HL-60 (cell line): ENCODE measurements around the gene SRCIN1.

Experiments used
- DNase-seq, 2 experiments: peaks; one replicate each; pipeline ENCODE4 v3.0.0-alpha.2; 2010 to 2020; ENCODE audit warnings: low read depth in 1 of 2, low spot score in 1 of 2
- H3K27ac ChIP-seq: fragments of 250-450 bp; sonication (Bioruptor Pico); replicated peaks from 2 replicates; pipeline ENCODE4 v1.5.1; 2020; ENCODE audit warnings: mild to moderate bottlenecking, moderate library complexity
- H3K27me3 ChIP-seq: fragments of 250-450 bp; sonication (Bioruptor Pico); 2 replicates; pipeline ENCODE4 v1.5.1; 2021; ENCODE audit warnings: mild to moderate bottlenecking, moderate library complexity; ENCODE audit not compliant: insufficient read depth, poor library complexity, severe bottlenecking
- H3K4me3 ChIP-seq: replicated peaks from 2 replicates; pipeline ENCODE4 v1.5.1; 2011; ENCODE audit warnings: mild to moderate bottlenecking, control low read depth, low read length; ENCODE audit not compliant: insufficient read depth
- CTCF ChIP-seq: IDR thresholded peaks from one replicate; pipeline ENCODE4 v1.5.1; 2011; ENCODE audit warnings: low read length, control low read depth, inconsistent platforms; ENCODE audit not compliant: insufficient read depth
- GABPA ChIP-seq: IDR thresholded peaks from 2 replicates; pipeline ENCODE4 v1.6.1; 2012; ENCODE audit warnings: low read depth
- POLR2AphosphoS5 ChIP-seq: IDR thresholded peaks from 2 replicates; pipeline ENCODE4 v1.6.1; 2012; ENCODE audit warnings: low read depth
- REST ChIP-seq: IDR thresholded peaks from 2 replicates; pipeline ENCODE4 v1.6.1; 2012; ENCODE audit warnings: low read depth; ENCODE audit not compliant: insufficient replicate concordance
- SPI1 ChIP-seq: IDR thresholded peaks from 2 replicates; pipeline ENCODE4 v1.6.1; 2012; ENCODE audit warnings: low read depth, mild to moderate bottlenecking, borderline replicate concordance

SRCIN1 gene

GRCh38 chr17:38613525-38613980, 7.8 kb upstream of the SRCIN1 start:
- TF ChIP-seq CTCF, result no peak
- no peak for TF ChIP-seq REST
- TF ChIP-seq GABPA, result no peak
- TF ChIP-seq SPI1, result no peak
- no peak for TF ChIP-seq POLR2AphosphoS5
- H3K27ac ChIP-seq, result no peak overlapping the region

GRCh38 chr17:38611872-38612376, 6.2 kb upstream of the SRCIN1 start:
- no peak for TF ChIP-seq GABPA
- TF ChIP-seq REST, result no peak
- no peak for TF ChIP-seq POLR2AphosphoS5
- no peak for TF ChIP-seq SPI1
- TF ChIP-seq CTCF, result no peak

More at GRCh38 chr17:38613525-38613980, 7.8 kb upstream of the SRCIN1 start:
- peaks cover 18% of the 10 kb centered on the region for H3K27me3 ChIP-seq
- DNase-seq, result no peak
- H3K4me3 ChIP-seq, result no peak overlapping the region

GRCh38 chr17:38611070-38611786, 5.5 kb upstream of the SRCIN1 start:
- no peak for DNase-seq
- TF ChIP-seq CTCF (no peak), REST (no peak), POLR2AphosphoS5 (no peak), SPI1 (no peak), GABPA (no peak)
- H3K27ac ChIP-seq, result no peak overlapping the region
- H3K4me3 ChIP-seq, result no peak overlapping the region
- H3K27me3 ChIP-seq, result peaks cover 33% of the 10 kb centered on the region

More at GRCh38 chr17:38611872-38612376, 6.2 kb upstream of the SRCIN1 start:
- Histone ChIP-seq H3K27ac (no peak overlapping the region), H3K27me3 (peaks cover 28% of the 10 kb centered on the region), H3K4me3 (no peak overlapping the region)
- no peak for DNase-seq
